ENCODE results near the gene CXCL12.

CXCL12 gene

DNA sequence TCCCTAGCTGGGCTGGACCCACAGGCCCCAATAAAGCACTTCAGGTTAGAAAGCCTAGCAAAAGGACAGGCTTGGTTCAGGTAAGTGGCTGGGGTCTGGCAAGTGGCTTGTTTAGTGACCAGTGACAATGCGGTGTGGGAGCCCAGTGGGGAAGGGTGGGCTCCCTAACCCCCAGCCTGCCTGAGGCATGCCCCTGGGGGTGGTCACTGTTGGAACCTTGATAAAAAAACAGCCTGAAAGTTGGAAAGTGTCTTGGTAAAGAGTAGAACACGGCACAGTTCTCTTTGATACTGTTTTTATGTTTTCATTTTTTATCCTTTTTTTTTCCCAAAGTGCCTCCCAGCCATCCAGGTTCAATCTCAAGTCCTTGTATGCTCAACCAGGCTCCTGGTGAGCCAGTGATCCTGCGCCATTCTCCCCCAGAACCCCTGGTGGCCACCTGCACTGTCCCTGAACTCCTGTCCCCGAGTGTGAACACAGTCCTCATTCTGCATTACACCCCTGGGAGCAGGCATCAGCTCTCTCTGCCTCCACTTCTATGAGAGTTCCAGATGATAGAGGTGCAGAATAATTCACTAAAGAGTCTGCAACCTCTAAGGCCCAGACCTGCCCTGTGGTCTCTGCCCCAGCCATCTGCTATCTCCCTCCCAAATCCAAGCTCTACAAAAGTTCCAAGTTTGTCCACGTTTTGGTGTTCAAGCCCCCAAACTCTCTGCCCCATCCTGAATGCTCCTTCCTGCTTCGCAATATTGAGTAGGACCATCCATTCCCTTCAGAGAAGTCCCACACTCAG is 15.0 kb upstream of the CXCL12 start:
- H2AK5ac ChIP-seq (ENCODE audit: low read length, severe bottlenecking): no peak overlapping the region
- H3K4ac ChIP-seq (ENCODE audit: low read depth in 1 of 2, low read length in 2 of 2): no peak overlapping the region
- no peak overlapping the region for H3K23ac ChIP-seq (ENCODE audit: low read length in 2 of 2)
- no peaks in the 10 kb centered on the region for H3K79me1 ChIP-seq (replicated peaks; ENCODE audit: low read length, poor library complexity, severe bottlenecking)
- H3K18ac ChIP-seq (ENCODE audit: low read depth in 1 of 2, low read length in 2 of 2): no peak overlapping the region
- no peak overlapping the region for H3K4me3 ChIP-seq (ENCODE audit: insufficient read depth in 1 of 2, low read depth in 1 of 2, low read length in 2 of 2)
- no peak overlapping the region for H2BK12ac ChIP-seq (ENCODE audit: low read length in 2 of 2)
- H3K27me3 ChIP-seq (ENCODE audit: control insufficient read depth in 1 of 2, insufficient read depth in 1 of 2, low read length in 2 of 2): peaks cover 17 to 36% of the 10 kb centered on the region in 2 experiments
- H3K9me3 ChIP-seq (ENCODE audit: control insufficient read depth, low read length): no peaks in the 10 kb centered on the region
- WGBS: 69% methylated on average over 6 of the region's 6 CpGs
- H2BK120ac ChIP-seq (ENCODE audit: low read depth, low read length): no peak overlapping the region
- no peak overlapping the region for H3K27ac ChIP-seq (ENCODE audit: low read length, poor library complexity, severe bottlenecking)
- no peak overlapping the region for H2BK15ac ChIP-seq (ENCODE audit: low read depth, poor library complexity, severe bottlenecking)
- H4K91ac ChIP-seq (ENCODE audit: low read length): no peak overlapping the region
- peaks cover 9% of the 10 kb centered on the region for H3K4me1 ChIP-seq (ENCODE audit: control insufficient read depth, insufficient read depth, low read depth, low read length)
- H3K4me2 ChIP-seq (ENCODE audit: low read length, poor library complexity, severe bottlenecking): no peak overlapping the region
- H4K8ac ChIP-seq (ENCODE audit: low read length): no peak overlapping the region
- no peak overlapping the region for H3K9ac ChIP-seq (ENCODE audit: low read length)
- no peaks in the 10 kb centered on the region for H3K36me3 ChIP-seq (ENCODE audit: control insufficient read depth in 1 of 2, insufficient read depth in 2 of 2, low read depth in 1 of 2, low read length in 2 of 2)
- no peak overlapping the region for H2BK5ac ChIP-seq (ENCODE audit: low read depth, low read length, poor library complexity, severe bottlenecking)
- no peak for DNase-seq
- no peak overlapping the region for H2AFZ ChIP-seq (ENCODE audit: low read depth, low read length)
- no peak overlapping the region for H3K14ac ChIP-seq (ENCODE audit: low read length in 2 of 2)

DNA sequence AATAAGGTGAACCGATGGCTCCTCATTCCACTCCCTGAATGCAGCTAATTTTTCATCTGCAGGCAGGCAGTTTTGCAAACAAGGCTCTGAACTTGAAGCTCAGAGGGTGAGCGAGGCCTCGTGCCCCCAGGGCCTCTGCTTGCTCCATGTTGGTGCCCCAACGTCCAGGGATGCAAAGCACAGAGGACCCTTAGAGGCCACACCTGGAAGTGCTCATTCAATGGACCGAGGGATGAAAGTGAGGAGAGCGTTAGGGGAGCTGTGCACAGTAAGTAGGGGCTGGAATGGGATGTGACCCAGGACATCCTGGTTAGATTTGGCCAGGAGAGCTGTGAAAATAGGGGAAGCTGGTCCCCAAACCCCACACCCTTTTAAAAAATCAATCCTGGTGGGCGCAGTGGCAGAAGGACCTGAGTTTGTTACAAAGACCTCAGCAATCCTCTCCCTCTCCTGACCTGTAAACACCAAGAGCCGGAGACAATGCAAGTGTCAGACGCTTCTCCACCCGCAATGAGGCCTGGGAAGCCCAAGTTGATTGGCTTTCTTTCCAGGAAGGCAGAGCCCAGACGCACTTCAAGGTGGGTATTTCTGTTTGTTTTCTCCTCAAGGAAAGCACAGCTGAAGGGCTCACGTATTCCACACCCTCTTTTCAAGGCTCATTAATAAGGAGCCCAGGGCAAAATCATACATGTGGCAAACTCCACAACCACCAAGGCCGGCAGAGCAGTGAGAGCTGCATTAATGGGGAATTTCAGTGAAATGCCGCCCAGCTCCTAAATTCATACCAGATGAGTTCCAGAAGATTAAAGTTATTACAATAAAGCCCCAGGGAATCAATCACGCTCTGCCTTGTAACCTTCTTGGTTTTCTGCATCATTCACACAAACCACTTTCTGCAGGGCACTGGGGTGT is 14.1 kb upstream of the CXCL12 start:
- Histone ChIP-seq H2BK15ac (ENCODE audit: low read depth, poor library complexity, severe bottlenecking) (no peak overlapping the region), H2BK12ac (ENCODE audit: low read length in 2 of 2) (no peak overlapping the region), H3K4me1 (ENCODE audit: control insufficient read depth, insufficient read depth, low read depth, low read length) (peaks cover 10% of the 10 kb centered on the region), H2BK120ac (ENCODE audit: low read depth, low read length) (no peak overlapping the region), H3K4me3 (ENCODE audit: insufficient read depth in 1 of 2, low read depth in 1 of 2, low read length in 2 of 2) (no peak overlapping the region), H3K27ac (ENCODE audit: low read length, poor library complexity, severe bottlenecking) (no peak overlapping the region), H4K91ac (ENCODE audit: low read length) (no peak overlapping the region), H3K23ac (ENCODE audit: low read length in 2 of 2) (no peak overlapping the region), H4K8ac (ENCODE audit: low read length) (no peak overlapping the region), H3K27me3 (ENCODE audit: control insufficient read depth in 1 of 2, insufficient read depth in 1 of 2, low read length in 2 of 2) (peaks cover 20 to 43% of the 10 kb centered on the region in 2 experiments), H3K4ac (ENCODE audit: low read depth in 1 of 2, low read length in 2 of 2) (no peak overlapping the region), H2AK5ac (ENCODE audit: low read length, severe bottlenecking) (no peak overlapping the region), H3K9me3 (ENCODE audit: control insufficient read depth, low read length) (no peaks in the 10 kb centered on the region), H3K36me3 (ENCODE audit: control insufficient read depth in 1 of 2, insufficient read depth in 2 of 2, low read depth in 1 of 2, low read length in 2 of 2) (no peaks in the 10 kb centered on the region), H3K9ac (ENCODE audit: low read length) (no peak overlapping the region), H3K79me1 (replicated peaks; ENCODE audit: low read length, poor library complexity, severe bottlenecking) (no peaks in the 10 kb centered on the region), H3K18ac (ENCODE audit: low read depth in 1 of 2, low read length in 2 of 2) (no peak overlapping the region), H2BK5ac (ENCODE audit: low read depth, low read length, poor library complexity, severe bottlenecking) (no peak overlapping the region), H2AFZ (ENCODE audit: low read depth, low read length) (no peak overlapping the region), H3K4me2 (ENCODE audit: low read length, poor library complexity, severe bottlenecking) (no peak overlapping the region), H3K14ac (ENCODE audit: low read length in 2 of 2) (no peak overlapping the region)
- 82% methylated on average over 13 of the region's 15 CpGs for WGBS
- no peak for DNase-seq

- Histone ChIP-seq H3K9ac (ENCODE audit: low read length) (no peak overlapping the region), H3K27ac (ENCODE audit: low read length, poor library complexity, severe bottlenecking) (no peak overlapping the region), H2BK15ac (ENCODE audit: low read depth, poor library complexity, severe bottlenecking) (no peak overlapping the region), H3K4me1 (ENCODE audit: control insufficient read depth, insufficient read depth, low read depth, low read length) (peaks cover 15% of the 10 kb centered on the region), H3K23ac (ENCODE audit: low read length in 2 of 2) (no peak overlapping the region), H2AFZ (ENCODE audit: low read depth, low read length) (no peak overlapping the region), H3K79me1 (replicated peaks; ENCODE audit: low read length, poor library complexity, severe bottlenecking) (no peaks in the 10 kb centered on the region), H2AK5ac (ENCODE audit: low read length, severe bottlenecking) (no peak overlapping the region), H3K9me3 (ENCODE audit: control insufficient read depth, low read length) (no peaks in the 10 kb centered on the region), H3K36me3 (ENCODE audit: control insufficient read depth in 1 of 2, insufficient read depth in 2 of 2, low read depth in 1 of 2, low read length in 2 of 2) (no peaks in the 10 kb centered on the region), H2BK120ac (ENCODE audit: low read depth, low read length) (no peak overlapping the region), H3K4me2 (ENCODE audit: low read length, poor library complexity, severe bottlenecking) (no peak overlapping the region), H3K4me3 (ENCODE audit: insufficient read depth in 1 of 2, low read depth in 1 of 2, low read length in 2 of 2) (no peak overlapping the region), H2BK12ac (ENCODE audit: low read length in 2 of 2) (no peak overlapping the region), H3K27me3 (ENCODE audit: control insufficient read depth in 1 of 2, insufficient read depth in 1 of 2, low read length in 2 of 2) (peaks cover 20 to 45% of the 10 kb centered on the region in 2 experiments), H3K18ac (ENCODE audit: low read depth in 1 of 2, low read length in 2 of 2) (no peak overlapping the region), H3K14ac (ENCODE audit: low read length in 2 of 2) (no peak overlapping the region), H2BK5ac (ENCODE audit: low read depth, low read length, poor library complexity, severe bottlenecking) (no peak overlapping the region), H3K4ac (ENCODE audit: low read depth in 1 of 2, low read length in 2 of 2) (no peak overlapping the region), H4K91ac (ENCODE audit: low read length) (no peak overlapping the region), H4K8ac (ENCODE audit: low read length) (no peak overlapping the region)
- 41% methylated on average over 7 of the region's 7 CpGs for WGBS
- no peak for DNase-seq
Measured at GRCh38 chr10:44398271-44398670, 13.4 kb upstream of the CXCL12 start.

All from mesenchymal stem cell (in vitro differentiated cells and primary cell).